H9 (cell line): ENCODE data around the gene URI1. TPM values are rescaled to one million over a fixed set of nuclear protein-coding genes. Genes with fewer than 3 reads are reported as not detected.

ENCODE experiments used
- DNase-seq: peaks from one replicate; pipeline ENCODE4 v3.0.0-alpha.2; 2017
- H2AFZ ChIP-seq: one replicate; pipeline ENCODE4 v1.6.1; 2013; ENCODE audit warnings: mild to moderate bottlenecking, low read length, control low read depth, moderate library complexity
- H2AK5ac ChIP-seq: 2 replicates; pipeline ENCODE4 v1.6.1; 2013; ENCODE audit warnings: low read length, control low read depth, mixed read lengths; ENCODE audit not compliant: insufficient read length
- H2BK120ac ChIP-seq: one replicate; pipeline ENCODE4 v1.6.1; 2013; ENCODE audit warnings: low read depth, mild to moderate bottlenecking, low read length, control low read depth, inconsistent platforms; ENCODE audit not compliant: poor library complexity, severe bottlenecking
- H2BK12ac ChIP-seq: 2 replicates; pipeline ENCODE4 v1.6.1; 2013; ENCODE audit warnings: low read length, control low read depth, mixed read lengths, low read depth; ENCODE audit not compliant: insufficient read length
- H2BK15ac ChIP-seq: 2 replicates; pipeline ENCODE4 v1.6.1; 2013; ENCODE audit warnings: low read depth, low read length, control low read depth
- H2BK20ac ChIP-seq: one replicate; pipeline ENCODE4 v1.6.1; 2013; ENCODE audit warnings: low read depth, mild to moderate bottlenecking, low read length, control low read depth, inconsistent platforms; ENCODE audit not compliant: poor library complexity, severe bottlenecking
- H2BK5ac ChIP-seq: 2 replicates; pipeline ENCODE4 v1.6.1; 2013; ENCODE audit warnings: low read length, control low read depth, mixed read lengths; ENCODE audit not compliant: insufficient read length
- H3K14ac ChIP-seq: 2 replicates; pipeline ENCODE4 v1.6.1; 2013; ENCODE audit warnings: low read length, control low read depth; ENCODE audit not compliant: insufficient read depth
- H3K18ac ChIP-seq: 2 replicates; pipeline ENCODE4 v1.6.1; 2013; ENCODE audit warnings: low read depth, mild to moderate bottlenecking, mixed read lengths, low read length, control low read depth; ENCODE audit not compliant: insufficient read length
- H3K23ac ChIP-seq: 2 replicates; pipeline ENCODE4 v1.6.1; 2013; ENCODE audit warnings: low read length, control low read depth, mixed read lengths, low read depth; ENCODE audit not compliant: insufficient read length
- H3K23me2 ChIP-seq: 2 replicates; pipeline ENCODE4 v1.6.1; 2013; ENCODE audit warnings: low read depth, mild to moderate bottlenecking, mixed read lengths, low read length, control low read depth; ENCODE audit not compliant: insufficient read length, poor library complexity, severe bottlenecking
- H3K27ac ChIP-seq: 2 replicates; pipeline ENCODE4 v1.5.1; 2013; ENCODE audit warnings: low read length, control low read depth, mixed read lengths, low read depth; ENCODE audit not compliant: insufficient read length
- H3K27me3 ChIP-seq: 2 replicates; pipeline ENCODE4 v1.6.1; 2013; ENCODE audit warnings: low read length, control low read depth, inconsistent platforms; ENCODE audit not compliant: insufficient read depth
- H3K4ac ChIP-seq: 2 replicates; pipeline ENCODE4 v1.6.1; 2013; ENCODE audit warnings: low read depth, mild to moderate bottlenecking, control low read depth, inconsistent platforms, low read length, moderate library complexity
- H3K4me1 ChIP-seq: 2 replicates; pipeline ENCODE4 v1.6.1; 2013; ENCODE audit warnings: low read length, control low read depth, inconsistent platforms; ENCODE audit not compliant: insufficient read depth
- H3K4me2 ChIP-seq: 2 replicates; pipeline ENCODE4 v1.6.1; 2013; ENCODE audit warnings: low read length, control low read depth, mixed read lengths; ENCODE audit not compliant: insufficient read length, insufficient read depth
- H3K56ac ChIP-seq: 2 replicates; pipeline ENCODE4 v1.6.1; 2013; ENCODE audit warnings: low read depth, mild to moderate bottlenecking, mixed read lengths, low read length, control low read depth; ENCODE audit not compliant: insufficient read length
- H3K79me1 ChIP-seq: 2 replicates; pipeline ENCODE4 v1.6.1; 2013; ENCODE audit warnings: low read depth, mild to moderate bottlenecking, moderate library complexity, low read length, control low read depth, inconsistent platforms; ENCODE audit not compliant: insufficient read depth, poor library complexity, severe bottlenecking
- H3K79me2 ChIP-seq: 2 replicates; pipeline ENCODE4 v1.6.1; 2013; ENCODE audit warnings: low read length, control low read depth, inconsistent platforms; ENCODE audit not compliant: insufficient read depth
- H3K9ac ChIP-seq: 2 replicates; pipeline ENCODE4 v1.6.1; 2013; ENCODE audit warnings: low read length, control low read depth, mixed read lengths; ENCODE audit not compliant: insufficient read length; ENCODE audit errors: extremely low read depth
- H3K9me3 ChIP-seq: one replicate; pipeline ENCODE4 v1.6.1; 2013; ENCODE audit warnings: low read depth, low read length, inconsistent platforms; ENCODE audit not compliant: control insufficient read depth
- H3T11ph ChIP-seq: one replicate; pipeline ENCODE4 v1.6.1; 2013; ENCODE audit warnings: mild to moderate bottlenecking, low read length, control low read depth, inconsistent platforms
- H4K20me1 ChIP-seq: one replicate; pipeline ENCODE4 v1.6.1; 2013; ENCODE audit not compliant: control insufficient read depth, insufficient read length, insufficient read depth
- H4K5ac ChIP-seq: 2 replicates; pipeline ENCODE4 v1.6.1; 2013; ENCODE audit warnings: low read depth, mild to moderate bottlenecking, mixed read lengths, low read length, control low read depth; ENCODE audit not compliant: insufficient read length
- H4K8ac ChIP-seq: replicated peaks from 2 replicates; pipeline ENCODE4 v1.6.1; 2013; ENCODE audit warnings: low read length, control low read depth, mixed read lengths, low read depth; ENCODE audit not compliant: insufficient read length
- H4K91ac ChIP-seq: 2 replicates; pipeline ENCODE4 v1.6.1; 2013; ENCODE audit warnings: low read depth, mild to moderate bottlenecking, moderate library complexity, mixed read lengths, low read length, control low read depth; ENCODE audit not compliant: insufficient read length
- H3K27ac Mint-ChIP-seq, 3 experiments: 2 replicates in 2 of 3; 3 replicates in 1 of 3; pipeline ENCODE4 v1.8.0; 2020 to 2021; ENCODE audit warnings: mixed read lengths in 3 of 3, mild to moderate bottlenecking in 1 of 3, moderate library complexity in 1 of 3
- H3K27me3 Mint-ChIP-seq: 2 replicates; pipeline ENCODE4 v1.8.0; 2021; ENCODE audit warnings: low read depth, mild to moderate bottlenecking, moderate library complexity, mixed read lengths
- H3K36me3 Mint-ChIP-seq, 3 experiments: 2 replicates in 2 of 3; 3 replicates in 1 of 3; pipeline ENCODE4 v1.8.0; 2020 to 2021; ENCODE audit warnings: low read depth in 3 of 3, mixed read lengths in 3 of 3; ENCODE audit not compliant: insufficient read depth in 1 of 3
- H3K4me1 Mint-ChIP-seq, 2 experiments: 2 replicates each; pipeline ENCODE4 v1.8.0; 2020; ENCODE audit warnings: mixed read lengths in 2 of 2
- H3K4me3 Mint-ChIP-seq, 2 experiments: 2 replicates in 1 of 2; 3 replicates in 1 of 2; pipeline ENCODE4 v1.8.0; 2020 to 2021; ENCODE audit warnings: mild to moderate bottlenecking in 2 of 2, mixed read lengths in 2 of 2, moderate library complexity in 1 of 2
- H3K9me3 Mint-ChIP-seq, 2 experiments: 2 replicates in 1 of 2; 3 replicates in 1 of 2; pipeline ENCODE4 v1.8.0; 2020; ENCODE audit warnings: mild to moderate bottlenecking in 2 of 2, mixed read lengths in 2 of 2, moderate library complexity in 1 of 2
- CTCF ChIP-seq: fragments of 200-600 bp; sonication (generic); conservative IDR thresholded peaks from 3 replicates; pipeline ENCODE4 v1.8.0; 2021; ENCODE audit warnings: antibody characterized with exemption, mild to moderate bottlenecking
- WGBS: extraction: QIAGEN DNeasy Blood & Tissue Kit; methylation state at CpG from one replicate; pipeline ENCODE4 v1.1.7; 2013; ENCODE audit warnings: missing lambda C conversion rate, low lambda C conversion rate, mixed read lengths; ENCODE audit not compliant: insufficient read length; ENCODE audit errors: extremely low coverage; 5-methylcytosine and 5-hydroxymethylcytosine counted together
- total RNA-seq: library from RNA; stranded (reverse); gene quantifications from 2 replicates; pipeline ENCODE4 v1.2.1, GENCODE V29; 2021

The URI1 gene
- total RNA-seq, 1 experiment from 2014 or later: 54.3 TPM

- no peaks in the 10 kb centered on the region for H3K79me2 ChIP-seq
- no peak overlapping the region for H3K14ac ChIP-seq
- no peaks in the 10 kb centered on the region for H3K9me3 Mint-ChIP-seq
- H3K36me3 Mint-ChIP-seq: no peaks in the 10 kb centered on the region
- H2AK5ac ChIP-seq: no peak overlapping the region
- H3K27ac ChIP-seq: no peak overlapping the region
- H3K4me2 ChIP-seq: no peak overlapping the region
- H3K23ac ChIP-seq: no peak overlapping the region
- H2BK120ac ChIP-seq: no peak overlapping the region
- no peak overlapping the region for H3K9ac ChIP-seq
- H3K27ac Mint-ChIP-seq: no peak overlapping the region
- H4K8ac ChIP-seq: no peak overlapping the region
- no peak for DNase-seq
- H2BK12ac ChIP-seq: no peak overlapping the region
- H3K27me3 ChIP-seq: no peaks in the 10 kb centered on the region
- no peak overlapping the region for H3K4ac ChIP-seq
- no peak overlapping the region for H2AFZ ChIP-seq
- H3T11ph ChIP-seq: no peak overlapping the region
- H4K5ac ChIP-seq: no peak overlapping the region
- H4K20me1 ChIP-seq: no peaks in the 10 kb centered on the region
- H3K4me1 ChIP-seq: no peaks in the 10 kb centered on the region
- no CpG with 5 or more reads among the region's 7 CpGs for WGBS
- H3K4me3 Mint-ChIP-seq: no peak overlapping the region
- H2BK15ac ChIP-seq: no peak overlapping the region
- H3K23me2 ChIP-seq: no peaks in the 10 kb centered on the region
- H3K9me3 ChIP-seq: no peaks in the 10 kb centered on the region
- no peak overlapping the region for H3K56ac ChIP-seq
- H4K91ac ChIP-seq: no peak overlapping the region
- H3K4me1 Mint-ChIP-seq: no peaks in the 10 kb centered on the region
- H3K27me3 Mint-ChIP-seq: peaks cover 7% of the 10 kb centered on the region
- H2BK5ac ChIP-seq: no peak overlapping the region
- H2BK20ac ChIP-seq: no peak overlapping the region
- H3K18ac ChIP-seq: no peak overlapping the region
- no peaks in the 10 kb centered on the region for H3K79me1 ChIP-seq
- TF ChIP-seq CTCF: no peak
Observed at GRCh38 chr19:29917911-29918310, 24.1 kb upstream of the URI1 start.
